HepG2 (cell line): ENCODE data around the gene MTMR3. TPM values are rescaled to one million over a fixed set of nuclear protein-coding genes. Genes with fewer than 3 reads are reported as not detected.

Source experiments
- ATAC-seq: fragments of 200-7000 bp; cut with Tn5 transposase; 3 replicates; pipeline ENCODE4 v1.9.1; 2020; ENCODE audit warnings: mild to moderate bottlenecking, moderate library complexity
- BruUV-seq: library from RNA; stranded (reverse); fragments of 400-500 nt; replicated peaks from 2 replicates; lab custom pipeline; 2021; lab: Mats Ljungman, UMichigan
- CTCF ChIA-PET: fragments of 300-600 bp; formaldehyde crosslinking; extraction: SDS; loops from one replicate; lab custom pipeline; 2021; ENCODE audit warnings: low total read pairs, inconsistent platforms, low intra/inter-chr PET ratio; lab: Yijun Ruan, JAX
- POLR2A ChIA-PET: fragments of 350-600 bp; sonication (Branson Sonifier 250); formaldehyde crosslinking; loops from one replicate; lab custom pipeline; 2020; ENCODE audit warnings: antibody characterized with exemption, inconsistent platforms; lab: Yijun Ruan, JAX
- DNase-seq: peaks from one replicate; pipeline ENCODE4 v3.0.0-alpha.2; 2015; ENCODE audit warnings: low spot score
- FAIRE-seq: peaks from 3 replicates; lab custom pipeline; 2011; peaks lifted over from hg19 to GRCh38; lab: Jason Lieb, UNC
- H2AFZ ChIP-seq: one replicate; pipeline ENCODE4 v1.6.1; 2011; ENCODE audit warnings: low read length, inconsistent platforms
- H3K27ac ChIP-seq: fragments of 300-600 bp; 3 replicates; pipeline ENCODE4 v1.8.0; 2011; ENCODE audit warnings: mixed run types, mild to moderate bottlenecking, mixed read lengths, low read length, inconsistent platforms; ENCODE audit not compliant: insufficient read depth; ENCODE audit errors: extremely low read length
- H3K27me3 ChIP-seq, 2 experiments: fragments of 200-600 bp in 1 of 2; 2 replicates in 1 of 2; 3 replicates in 1 of 2; pipeline versions ENCODE4 v1.6.0 to v1.8.0; 2011; ENCODE audit warnings: low read length in 2 of 2, mild to moderate bottlenecking in 2 of 2, moderate library complexity in 2 of 2, inconsistent platforms in 1 of 2; ENCODE audit not compliant: insufficient read depth in 2 of 2, control insufficient read depth in 1 of 2
- H3K36me3 ChIP-seq, 2 experiments: fragments of 200-600 bp in 1 of 2; replicated peaks in 1 of 2; 2 replicates in 1 of 2; 3 replicates in 1 of 2; pipeline versions ENCODE4 v1.5.1 to v1.8.0; 2011; ENCODE audit warnings: low read length in 2 of 2, inconsistent platforms in 1 of 2; ENCODE audit not compliant: insufficient read depth in 2 of 2, control insufficient read depth in 1 of 2
- H3K4me1 ChIP-seq: 2 replicates; pipeline ENCODE4 v1.5.1; 2012; ENCODE audit warnings: low read length, inconsistent platforms; ENCODE audit not compliant: insufficient read depth
- H3K4me2 ChIP-seq: 2 replicates; pipeline ENCODE4 v1.6.0; 2011; ENCODE audit warnings: low read depth, low read length, inconsistent platforms
- H3K4me3 ChIP-seq, 3 experiments: fragments of 200-600 bp in 1 of 3; sonication (generic), shearing (Covaris generic) in 1 of 3; replicated peaks in 1 of 3; 2 replicates each; pipeline ENCODE4 v1.5.1; 2011 to 2016; ENCODE audit warnings: low read length in 3 of 3, inconsistent platforms in 2 of 3, low read depth in 2 of 3, mild to moderate bottlenecking in 2 of 3, control low read depth in 1 of 3, mixed read lengths in 1 of 3; ENCODE audit not compliant: insufficient read depth in 1 of 3
- H3K79me2 ChIP-seq: one replicate; pipeline ENCODE4 v1.6.1; 2011; ENCODE audit warnings: low read length, inconsistent platforms; ENCODE audit not compliant: insufficient read depth
- H3K9ac ChIP-seq: 2 replicates; pipeline ENCODE4 v1.6.0; 2011; ENCODE audit warnings: mild to moderate bottlenecking, low read depth, low read length, inconsistent platforms; ENCODE audit not compliant: insufficient read depth
- H3K9me3 ChIP-seq: 2 replicates; pipeline ENCODE4 v1.5.1; 2012; ENCODE audit warnings: mild to moderate bottlenecking, low read length
- H4K20me1 ChIP-seq: 2 replicates; pipeline ENCODE4 v1.6.0; 2011; ENCODE audit warnings: inconsistent platforms, mild to moderate bottlenecking, low read length, moderate library complexity; ENCODE audit not compliant: insufficient read depth
- BHLHE40 ChIP-seq: IDR thresholded peaks from 2 replicates; pipeline ENCODE4 v1.6.1; 2011; ENCODE audit warnings: low read length, improper control_type of control experiment
- GMEB1 ChIP-seq: sonication (generic); formaldehyde crosslinking; IDR thresholded peaks from 2 replicates; pipeline ENCODE4 v1.5.1; 2020; ENCODE audit warnings: missing genetic modification reagents, mild to moderate bottlenecking, borderline replicate concordance
- HIVEP1 ChIP-seq: sonication (generic); formaldehyde crosslinking; IDR thresholded peaks from 2 replicates; pipeline ENCODE4 v1.4.0; 2020; ENCODE audit warnings: mild to moderate bottlenecking, missing genetic modification reagents
- PCBP1 ChIP-seq: fragments of 200-400 bp; formaldehyde crosslinking; IDR thresholded peaks from 2 replicates; pipeline ENCODE4 v1.6.1; 2017; ENCODE audit warnings: mild to moderate bottlenecking, low read depth, low read length, borderline replicate concordance
- SAP130 ChIP-seq: IDR thresholded peaks from 2 replicates; pipeline ENCODE4 v1.6.1; 2016; ENCODE audit warnings: low read depth
- THAP11 ChIP-seq: IDR thresholded peaks from 2 replicates; pipeline ENCODE4 v1.6.1; 2016; ENCODE audit warnings: missing biosample characterization, missing genetic modification reagents
- THRA ChIP-seq: sonication (generic); formaldehyde crosslinking; IDR thresholded peaks from 2 replicates; pipeline ENCODE4 v1.4.0; 2020; ENCODE audit warnings: missing genetic modification reagents, borderline replicate concordance
- ZBTB4 ChIP-seq: sonication (generic); formaldehyde crosslinking; IDR thresholded peaks from 2 replicates; pipeline ENCODE4 v1.4.0; 2020; ENCODE audit warnings: missing genetic modification reagents, mild to moderate bottlenecking, borderline replicate concordance
- ZNF660 ChIP-seq: sonication (generic); formaldehyde crosslinking; IDR thresholded peaks from 2 replicates; pipeline ENCODE4 v1.5.1; 2020; ENCODE audit warnings: mild to moderate bottlenecking, low read depth, missing genetic modification reagents, borderline replicate concordance
- WGBS: methylation state at CpG from one replicate; pipeline ENCODE4 v1.1.6; 2017; ENCODE audit warnings: low lambda C conversion rate; 5-methylcytosine and 5-hydroxymethylcytosine counted together
- in situ Hi-C: cut with HindIII; loops from 2 replicates; pipeline ENCODE4 v1.10.0; 2017; ENCODE audit warnings: low pct_unique_long_range_greater_than_20kb; ENCODE audit not compliant: extremely low pct_ligation_motif_present
- intact Hi-C: fragments of 100-400 bp; cut with micrococcal nuclease; formaldehyde crosslinking; loops from one replicate; pipeline ENCODE4 v1.10.0; 2022; ENCODE audit not compliant: unreplicated experiment
- polyA plus RNA-seq, 8 experiments: library from polyadenylated mRNA; depleted of rRNA in 3 of 8; stranded (reverse) in 7 of 8; unstranded in 1 of 8; fragments of >200 nt; fragmentation: Illumina TruSeq in 4 of 8; extraction: Trizol in 4 of 8; gene quantifications; 2 replicates each; pipeline versions ENCODE4 v1.2.1 to v1.2.3, GENCODE V29; 2011 to 2016; ENCODE audit warnings: low read depth in 4 of 8, missing spikeins in 1 of 8, mixed read lengths in 1 of 8; ENCODE audit not compliant: insufficient read depth in 1 of 8
- total RNA-seq, 5 experiments: library from RNA; depleted of rRNA; stranded (reverse); fragments of >200 nt; fragmentation: Illumina TruSeq; extraction: Trizol; gene quantifications; 2 replicates each; pipeline ENCODE4 v1.2.3, GENCODE V29; 2016; ENCODE audit warnings: low read depth in 1 of 5

Gene MTMR3
- total and polyA plus RNA-seq, 2 of the 13 experiments (the other 11 are each of a cell fraction or from before 2014, with no cell fraction given), result 12.6 to 24.8 TPM

GRCh38 chr22:30016596-30016995 is 133.6 kb downstream of the MTMR3 start (continued):
- TF ChIP-seq THRA (CRISPR knock-in tag) (no peak), THAP11 (CRISPR knock-in tag) (no peak)

GRCh38 chr22:30017375-30018223 is 134.6 kb downstream of the MTMR3 start:
- ChIA-PET POLR2A (no interaction called here), CTCF (no interaction called here)
- Histone ChIP-seq H3K4me2 (no peak overlapping the region), H4K20me1 (no peaks in the 10 kb centered on the region), H3K36me3 (peaks cover 24 to 81% of the 10 kb centered on the region in 2 experiments), H3K4me3 (no peak overlapping the region), H2AFZ (no peak overlapping the region), H3K9ac (no peak overlapping the region), H3K27ac (no peak overlapping the region), H3K9me3 (no peaks in the 10 kb centered on the region), H3K4me1 (no peaks in the 10 kb centered on the region), H3K27me3 (no peaks in the 10 kb centered on the region), H3K79me2 (no peaks in the 10 kb centered on the region)
- WGBS, result no CpG with 5 or more reads among the region's 4 CpGs
- DNase-seq (no peak), ATAC-seq (no peak), FAIRE-seq (no peak)
- intact Hi-C loops (no loop called here), in situ Hi-C loops (no loop called here)
- TF ChIP-seq BHLHE40, result no peak
- TF ChIP-seq GMEB1 (CRISPR knock-in tag), result no peak
- TF ChIP-seq ZNF660 (CRISPR knock-in tag), result no peak
- no peak for TF ChIP-seq SAP130 (CRISPR knock-in tag)
- TF ChIP-seq PCBP1, result no peak
- TF ChIP-seq HIVEP1 (CRISPR knock-in tag), result no peak
- TF ChIP-seq ZBTB4 (CRISPR knock-in tag), result no peak
- no TSS peak for BruUV-seq
